Neural cell (in vitro differentiated cells): Measurements from ENCODE around the gene KITLG. TPM values are rescaled to one million over a fixed set of nuclear protein-coding genes. Genes with fewer than 3 reads are reported as not detected.

ENCODE experiments used
- H2AFZ ChIP-seq: fragments of 200-600, 300-800 bp; sonication (generic), shearing (Covaris generic); 2 replicates; pipeline ENCODE4 v1.6.0; 2014; ENCODE audit warnings: low read depth, mild to moderate bottlenecking, antibody characterized with exemption, low read length, moderate library complexity
- H3F3A ChIP-seq: fragments of 200-600 bp; shearing (Covaris generic); 2 replicates; pipeline ENCODE4 v1.6.1; 2016; ENCODE audit warnings: mild to moderate bottlenecking, moderate library complexity, mixed read lengths, antibody characterized with exemption, low read length; ENCODE audit not compliant: insufficient read depth, poor library complexity, severe bottlenecking
- H3K27ac ChIP-seq: fragments of 200-600, 300-800 bp; sonication (generic), shearing (Covaris generic); 2 replicates; pipeline ENCODE4 v1.5.1; 2014; ENCODE audit warnings: mild to moderate bottlenecking, low read length, moderate library complexity
- H3K27me3 ChIP-seq: fragments of 300-800, 200-600 bp; sonication (generic), shearing (Covaris generic); 2 replicates; pipeline ENCODE4 v1.6.0; 2014; ENCODE audit warnings: mild to moderate bottlenecking, low read depth, low read length, moderate library complexity; ENCODE audit not compliant: insufficient read depth
- H3K36me3 ChIP-seq: fragments of 300-800, 200-600 bp; sonication (generic), shearing (Covaris generic); 2 replicates; pipeline ENCODE4 v1.5.1; 2014; ENCODE audit warnings: mild to moderate bottlenecking, antibody characterized with exemption, low read length, moderate library complexity; ENCODE audit not compliant: insufficient read depth
- H3K4me2 ChIP-seq: fragments of 300-800, 200-600 bp; sonication (generic), shearing (Covaris generic); 2 replicates; pipeline ENCODE4 v1.6.0; 2014; ENCODE audit warnings: mild to moderate bottlenecking, low read length
- H3K4me3 ChIP-seq: fragments of 300-800, 200-600 bp; sonication (generic), shearing (Covaris generic); 2 replicates; pipeline ENCODE4 v1.5.1; 2014; ENCODE audit warnings: mild to moderate bottlenecking, low read length, moderate library complexity
- H3K79me2 ChIP-seq: fragments of 200-600 bp; shearing (Covaris generic); replicated peaks from 2 replicates; pipeline ENCODE4 v1.6.0; 2014; ENCODE audit warnings: mild to moderate bottlenecking, low read length, moderate library complexity; ENCODE audit not compliant: insufficient read depth
- H3K9ac ChIP-seq: fragments of 300-800, 200-600 bp; sonication (generic), shearing (Covaris generic); 2 replicates; pipeline ENCODE4 v1.6.1; 2016; ENCODE audit warnings: mild to moderate bottlenecking, low read length, mixed read lengths
- H3K9me2 ChIP-seq: fragments of 200-600 bp; shearing (Covaris generic); 2 replicates; pipeline ENCODE4 v1.6.1; 2016; ENCODE audit warnings: mild to moderate bottlenecking, low read length, mixed read lengths; ENCODE audit not compliant: insufficient read depth
- H3K9me3 ChIP-seq: fragments of 200-600, 300-800 bp; sonication (generic), shearing (Covaris generic); 2 replicates; pipeline ENCODE4 v1.6.1; 2016; ENCODE audit warnings: mild to moderate bottlenecking, mixed run types, low read length, moderate library complexity, mixed read lengths
- H4K20me1 ChIP-seq: fragments of 200-600 bp; shearing (Covaris generic); 2 replicates; pipeline ENCODE4 v1.6.1; 2016; ENCODE audit warnings: mild to moderate bottlenecking, mixed run types; ENCODE audit not compliant: insufficient read depth
- CTCF ChIP-seq: fragments of 450-650 bp; IDR thresholded peaks from 2 replicates; pipeline ENCODE4 v1.5.1; 2014; ENCODE audit warnings: antibody characterized with exemption, mild to moderate bottlenecking, moderate library complexity; ENCODE audit not compliant: poor library complexity, severe bottlenecking
- EP300 ChIP-seq: fragments of 450-650 bp; conservative IDR thresholded peaks from 2 replicates; pipeline ENCODE4 v1.6.1; 2014; ENCODE audit warnings: antibody characterized with exemption, mild to moderate bottlenecking, moderate library complexity; ENCODE audit not compliant: poor library complexity, severe bottlenecking
- EZH2 ChIP-seq: fragments of 200-600, 300-800 bp; shearing (Covaris generic), sonication (generic); IDR thresholded peaks from 2 replicates; pipeline ENCODE4 v1.6.1; 2014; ENCODE audit warnings: antibody characterized with exemption, low read length, borderline replicate concordance, mild to moderate bottlenecking; ENCODE audit not compliant: insufficient read depth, poor library complexity, severe bottlenecking
- MXI1 ChIP-seq: fragments of 450-650 bp; conservative IDR thresholded peaks from 2 replicates; pipeline ENCODE4 v1.6.1; 2014; ENCODE audit warnings: antibody characterized with exemption, mild to moderate bottlenecking; ENCODE audit not compliant: poor library complexity, severe bottlenecking
- POLR2AphosphoS5 ChIP-seq: IDR thresholded peaks from 2 replicates; pipeline ENCODE4 v1.6.1; 2012
- RAD21 ChIP-seq: fragments of 450-650 bp; conservative IDR thresholded peaks from 2 replicates; pipeline ENCODE4 v1.6.1; 2014; ENCODE audit warnings: antibody characterized with exemption, mild to moderate bottlenecking, moderate library complexity
- REST ChIP-seq: IDR thresholded peaks from 2 replicates; pipeline ENCODE4 v1.6.1; 2012; ENCODE audit warnings: borderline replicate concordance
- SMC3 ChIP-seq: fragments of 450-650 bp; conservative IDR thresholded peaks from 2 replicates; pipeline ENCODE4 v1.6.1; 2014; ENCODE audit warnings: antibody characterized with exemption, mild to moderate bottlenecking, moderate library complexity; ENCODE audit not compliant: poor library complexity
- TAF1 ChIP-seq: IDR thresholded peaks from 2 replicates; pipeline ENCODE4 v1.6.1; 2012; ENCODE audit warnings: low read depth
- polyA plus RNA-seq: library from polyadenylated mRNA; depleted of rRNA; stranded (reverse); fragments of >200 nt; gene quantifications from 2 replicates; pipeline ENCODE4 v1.2.3, GENCODE V29; 2014

Gene KITLG
- polyA plus RNA-seq, 1 donor from 2014 or later, result 6.2 TPM

GRCh38 chr12:88553941-88554658 is 26.2 kb downstream of the KITLG start:
- Histone ChIP-seq H3K4me2 (no peak overlapping the region), H3K27me3 (no peaks in the 10 kb centered on the region), H3K4me3 (no peak overlapping the region), H4K20me1 (no peaks in the 10 kb centered on the region), H2AFZ (no peak overlapping the region), H3K79me2 (no peaks in the 10 kb centered on the region), H3K27ac (no peak overlapping the region), H3K9ac (no peak overlapping the region), H3K36me3 (no peaks in the 10 kb centered on the region), H3F3A (no peaks in the 10 kb centered on the region), H3K9me3 (no peaks in the 10 kb centered on the region), H3K9me2 (no peaks in the 10 kb centered on the region)
- no peak for TF ChIP-seq EZH2
- no peak for TF ChIP-seq POLR2AphosphoS5
- no peak for TF ChIP-seq TAF1
- TF ChIP-seq MXI1, result no peak
- no peak for TF ChIP-seq RAD21
- TF ChIP-seq EP300, result no peak
- TF ChIP-seq CTCF, result no peak
- TF ChIP-seq SMC3, result no peak
- no peak for TF ChIP-seq REST

GRCh38 chr12:88552610-88553079 is 27.6 kb downstream of the KITLG start:
- Histone ChIP-seq H3K9ac (no peak overlapping the region), H3K4me3 (no peak overlapping the region), H3K79me2 (no peaks in the 10 kb centered on the region), H3K9me2 (no peaks in the 10 kb centered on the region), H3K27ac (no peak overlapping the region), H3K27me3 (no peaks in the 10 kb centered on the region), H2AFZ (no peak overlapping the region), H3K4me2 (no peak overlapping the region), H4K20me1 (no peaks in the 10 kb centered on the region), H3F3A (no peaks in the 10 kb centered on the region), H3K36me3 (no peaks in the 10 kb centered on the region), H3K9me3 (no peaks in the 10 kb centered on the region)
- TF ChIP-seq EP300, result no peak
- no peak for TF ChIP-seq SMC3
- no peak for TF ChIP-seq POLR2AphosphoS5
- no peak for TF ChIP-seq REST
- TF ChIP-seq EZH2, result no peak
- TF ChIP-seq TAF1, result no peak
- no peak for TF ChIP-seq MXI1
